GM19452 (cell line): ENCODE measurements around the gene SYF2.
"Not testable (repeated sequence)": the region's sequence is repeated elsewhere in the genome, so short reads cannot be mapped to it uniquely, and the experiment has no call there.

Experiments
- ATAC-seq: cut with Tn5 transposase; IDR thresholded peaks from one replicate; pipeline ENCODE4 v1.9.1; 2021; ENCODE audit not compliant: unreplicated experiment

The SYF2 gene

DNA sequence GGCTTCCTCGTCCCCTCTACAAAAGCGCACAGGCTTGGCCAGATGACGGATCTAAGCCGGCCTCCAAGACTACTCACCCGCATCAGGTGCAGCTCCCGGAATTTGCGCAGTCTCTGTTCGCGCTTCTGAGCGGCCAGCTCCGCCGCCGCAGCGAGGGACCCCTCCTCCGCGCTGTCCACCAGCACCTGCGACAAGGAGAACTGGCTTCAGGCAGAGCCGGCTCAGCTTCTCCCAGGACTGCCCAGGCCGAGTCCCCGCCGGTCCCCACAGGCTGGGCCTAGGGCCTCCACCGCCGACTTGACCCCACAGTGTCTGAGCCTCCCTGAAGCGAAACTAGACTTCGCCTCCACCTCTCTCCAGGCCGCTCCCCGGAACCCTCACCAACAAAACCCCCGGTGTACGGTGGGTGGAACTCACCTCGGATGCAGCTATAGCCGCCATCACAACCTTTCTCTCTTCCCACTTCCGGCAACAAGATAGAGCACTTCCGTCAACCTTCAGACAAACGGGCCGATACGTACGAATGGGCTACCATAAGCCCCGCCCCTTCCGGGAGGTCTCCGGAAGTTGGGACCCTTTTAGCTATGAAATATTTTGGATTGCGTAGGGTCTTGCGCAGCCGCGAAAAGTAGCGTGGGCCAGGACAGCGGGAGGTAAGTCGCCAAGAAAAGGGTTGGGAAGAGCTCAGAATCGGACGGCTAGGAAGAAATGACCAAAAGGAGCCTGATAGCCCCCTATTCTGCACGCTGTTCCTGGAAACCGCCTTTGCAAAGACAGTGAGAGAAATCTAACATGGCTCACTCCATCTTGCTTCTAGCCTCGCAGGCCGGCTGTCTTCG is at the start of gene SYF2:
Gene SYF2, minus strand, starts transcription at position 476 of the 839 bp plus-strand sequence. Its CDS starts 35 bp downstream, at position 441.
- ATAC-seq, result peak; percentile 63

GRCh38 chr1:25279693-25280111 is 47.4 kb upstream of the SYF2 start:
- not testable (repeated sequence) for ATAC-seq

DNA sequence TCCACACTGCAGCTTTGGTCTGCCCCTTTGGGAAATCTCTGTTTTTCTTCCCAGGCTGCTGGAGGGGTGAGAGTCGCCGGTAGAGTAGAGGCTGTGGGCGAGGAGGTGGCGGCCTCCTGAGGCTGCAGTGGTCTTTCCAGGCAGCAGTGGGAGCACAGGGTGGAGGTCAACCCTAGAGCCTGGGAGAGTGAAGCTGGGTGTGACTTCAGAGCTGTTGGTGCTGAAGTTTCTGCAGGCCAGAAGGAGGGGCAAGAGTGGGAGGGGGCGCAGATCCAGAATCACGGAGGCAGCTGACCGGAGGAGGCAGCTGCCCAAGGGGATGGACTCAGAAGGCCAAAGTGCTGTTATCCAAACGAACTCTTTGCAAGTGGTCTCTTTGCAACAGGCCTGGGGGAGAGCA is 46.5 kb upstream of the SYF2 start:
- ATAC-seq, result not testable (repeated sequence)

DNA sequence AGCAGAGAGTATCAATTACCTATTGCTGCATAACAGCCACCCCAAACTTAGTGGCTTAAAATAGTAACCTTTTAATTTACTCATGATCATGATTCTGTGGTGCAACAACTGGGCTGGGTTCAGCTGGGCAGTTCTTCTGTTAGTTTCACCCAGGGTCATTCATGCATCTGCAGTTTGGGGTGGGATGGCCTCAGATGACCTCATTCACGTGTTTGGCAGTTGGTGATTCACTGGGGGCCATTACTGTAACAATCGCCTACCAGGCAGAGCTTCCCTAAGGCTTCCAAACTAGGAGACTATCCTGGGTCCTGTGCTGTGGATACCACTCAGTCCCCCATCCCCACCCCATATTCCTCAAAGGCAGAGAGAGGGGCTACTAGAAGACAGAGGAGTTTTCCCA is 46.1 kb upstream of the SYF2 start:
- ATAC-seq, result not testable (repeated sequence)

DNA sequence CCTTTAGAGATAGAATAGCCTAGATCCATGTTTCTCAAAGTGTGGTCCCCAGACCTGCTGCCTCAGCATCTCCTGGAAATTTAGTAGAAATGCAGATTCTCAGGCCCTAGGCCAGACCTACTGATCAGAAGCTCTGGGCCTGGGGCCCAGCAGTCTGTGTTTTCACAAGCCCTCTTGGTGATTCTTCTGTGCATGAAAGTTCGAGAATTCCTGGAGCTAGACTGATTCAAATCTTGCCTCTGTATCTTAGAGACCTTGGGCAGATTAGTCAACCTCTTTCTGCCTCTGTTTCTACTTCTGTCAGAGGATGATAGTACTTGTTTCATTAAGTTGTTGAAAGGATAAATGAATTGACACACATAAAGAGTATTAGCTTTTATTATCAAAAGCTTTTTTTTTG is 45.0 kb upstream of the SYF2 start:
- not testable (repeated sequence) for ATAC-seq

- not testable (repeated sequence) for ATAC-seq
These were observed 43.3 kb upstream of the SYF2 start for GRCh38 chr1:25275648-25276047.

DNA sequence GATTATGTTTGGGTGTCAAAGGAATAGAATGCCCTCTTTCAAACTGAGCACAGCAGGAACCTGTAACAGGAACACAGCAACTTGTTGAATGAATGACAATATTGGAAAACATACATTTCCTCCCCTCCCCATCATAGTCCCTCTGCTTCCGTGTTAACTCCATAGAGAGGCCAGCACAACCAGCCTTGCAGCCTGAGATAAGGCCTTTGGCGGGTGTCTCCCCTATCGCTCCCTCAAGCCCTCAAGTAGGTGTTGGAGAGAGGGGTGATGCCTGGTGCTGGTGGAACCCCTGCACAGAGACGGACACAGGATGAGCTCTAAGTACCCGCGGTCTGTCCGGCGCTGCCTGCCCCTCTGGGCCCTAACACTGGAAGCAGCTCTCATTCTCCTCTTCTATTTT is 39.9 kb upstream of the SYF2 start, which contains the start of gene RHD:
Gene RHD, plus strand, starts transcription at position 272 of the 400 bp plus-strand sequence. Its CDS starts 39 bp downstream, at position 311.
- not testable (repeated sequence) for ATAC-seq

GRCh38 chr1:25268143-25268760 is 36.0 kb upstream of the SYF2 start:
- ATAC-seq, result not testable (repeated sequence)

DNA sequence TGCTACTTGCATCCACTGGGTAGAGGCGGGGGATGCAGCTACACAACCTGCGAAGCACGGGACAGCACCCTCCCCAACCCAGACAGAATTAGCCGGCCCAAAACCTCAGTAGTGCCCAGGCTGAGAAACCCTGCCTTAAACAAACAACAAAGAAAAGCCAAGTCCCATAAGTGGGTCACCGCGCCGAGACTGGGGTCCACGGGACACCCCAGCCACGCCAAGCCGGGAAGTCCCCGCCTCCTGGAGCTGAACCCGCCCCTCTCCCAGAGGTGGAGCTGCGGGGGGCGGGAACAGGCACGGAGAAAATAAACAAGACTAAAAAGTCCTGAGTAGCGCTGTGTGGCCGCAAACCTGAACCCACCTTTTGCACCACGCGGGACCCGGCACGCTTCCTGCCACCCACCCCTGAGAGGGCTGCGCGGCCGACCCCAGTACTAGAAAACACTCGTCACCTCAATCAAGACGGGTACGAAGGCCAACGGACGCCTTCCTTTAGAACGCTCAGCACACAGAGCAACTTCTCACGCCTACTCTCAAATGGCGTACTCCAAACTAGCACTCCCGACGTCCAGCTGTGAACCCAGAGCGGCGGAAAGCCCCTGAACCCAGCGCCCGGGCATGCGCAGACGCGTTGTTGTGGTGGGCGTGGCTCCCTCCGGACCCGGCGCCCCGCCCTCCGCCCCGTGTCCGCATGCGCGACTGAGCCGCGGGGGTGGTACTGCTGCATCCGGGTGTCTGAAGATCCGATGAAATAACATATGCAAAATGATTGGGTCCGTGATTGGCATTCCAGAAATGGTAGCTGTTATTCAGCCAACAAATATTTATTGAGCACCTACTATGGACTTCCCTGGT is 35.2 kb upstream of the SYF2 start:
- peak; percentile 70 for ATAC-seq

DNA sequence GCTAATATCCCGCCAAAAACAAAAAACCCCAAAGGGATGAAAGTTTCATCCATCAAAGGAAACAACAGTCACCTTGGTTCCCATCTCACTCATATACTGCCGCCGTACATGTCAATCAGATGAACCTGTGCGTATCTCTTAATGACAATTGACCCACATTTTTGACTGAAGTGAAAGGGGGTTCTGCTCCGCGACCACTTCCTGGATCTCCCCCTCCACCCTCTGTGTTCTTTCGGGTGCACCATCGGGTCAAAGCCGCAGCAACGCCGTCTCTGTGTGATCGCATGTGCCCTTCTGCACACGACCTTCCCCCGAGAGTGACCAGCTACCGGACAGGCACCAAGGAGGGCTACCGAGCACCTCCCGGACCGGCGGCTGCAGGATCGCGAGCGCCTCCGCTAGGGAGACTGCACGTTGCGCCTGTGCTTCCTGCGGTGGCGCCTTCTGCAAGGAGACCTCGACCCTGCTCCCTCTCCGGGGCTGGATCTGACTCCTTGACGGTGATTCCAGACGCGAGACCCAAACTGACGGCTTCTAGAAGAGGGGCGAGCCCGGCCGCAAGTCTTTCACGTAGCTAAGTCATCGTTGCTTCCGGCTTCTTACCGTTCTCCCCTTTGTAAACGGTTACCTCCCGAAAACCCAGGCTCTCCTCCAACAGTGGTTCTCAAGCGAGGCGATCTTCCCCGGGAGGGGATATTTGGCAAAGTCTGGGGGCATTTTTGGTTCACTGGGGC is 34.4 kb upstream of the SYF2 start:
- peak; percentile 33 for ATAC-seq

DNA sequence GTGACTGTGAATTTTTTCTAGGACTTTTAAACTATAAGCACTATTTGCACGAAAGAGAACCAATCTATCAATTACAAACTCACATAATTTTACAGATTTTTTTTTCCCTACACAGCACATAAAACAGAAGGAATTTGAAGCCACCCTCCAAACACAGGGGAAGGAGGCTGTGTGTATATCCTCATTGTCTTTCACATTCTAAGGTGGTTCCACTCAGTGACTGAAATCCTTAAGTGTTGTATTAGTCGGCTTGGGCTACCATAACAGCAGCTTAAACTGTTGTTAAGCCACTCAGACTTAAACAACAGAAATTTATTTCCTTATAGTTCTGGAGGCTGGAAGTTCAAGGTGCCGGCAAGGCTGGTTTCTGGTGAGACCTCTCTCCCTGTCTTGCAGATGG is 28.0 kb upstream of the SYF2 start:
- ATAC-seq, result not testable (repeated sequence)

GRCh38 chr1:25259813-25260212 is 27.5 kb upstream of the SYF2 start:
- ATAC-seq, result not testable (repeated sequence)

DNA sequence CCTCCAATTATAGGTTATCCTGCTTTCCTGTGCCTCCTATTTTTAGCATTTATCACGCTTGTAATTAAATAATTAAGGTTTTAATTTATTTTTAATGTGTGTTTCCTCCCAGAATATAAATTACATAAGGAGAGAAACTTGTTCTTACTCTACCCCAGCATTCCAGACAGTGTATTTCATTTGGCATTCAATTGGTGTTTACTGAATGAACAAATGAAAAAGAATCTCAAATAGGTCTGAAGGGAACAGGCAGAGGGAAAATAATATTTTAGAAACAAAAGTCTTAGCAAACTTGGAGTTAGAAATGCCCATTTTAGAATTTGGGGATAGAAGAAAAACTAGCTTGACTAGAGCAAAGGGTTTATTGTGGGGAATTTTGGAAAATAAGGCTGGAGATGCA is 24.9 kb upstream of the SYF2 start:
- ATAC-seq, result no peak

DNA sequence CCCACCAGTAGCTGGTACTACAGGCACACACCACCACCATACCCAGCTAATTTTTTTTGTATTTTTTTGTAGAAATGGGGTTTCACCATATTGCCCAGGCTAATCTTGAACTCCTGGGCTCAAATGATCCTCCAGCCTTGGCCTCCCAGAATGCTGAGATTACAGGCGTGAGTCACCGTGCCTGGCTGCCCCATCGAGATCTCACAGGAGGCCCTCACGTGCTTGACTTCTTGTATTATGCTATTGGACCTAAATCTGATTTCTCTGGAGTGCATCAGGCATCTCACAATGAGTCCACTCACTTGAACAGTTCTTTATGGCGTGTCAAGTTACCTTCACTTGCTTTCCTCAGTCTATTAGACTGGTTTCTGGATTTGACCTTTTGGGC is 24.3 kb upstream of the SYF2 start:
- no peak for ATAC-seq

- ATAC-seq, result no peak
These were observed 23.6 kb upstream of the SYF2 start for GRCh38 chr1:25255706-25256577.

- no peak for ATAC-seq
These were observed 21.6 kb upstream of the SYF2 start for GRCh38 chr1:25253911-25254310.

GRCh38 chr1:25247829-25248754 is 15.8 kb upstream of the SYF2 start:
- no peak for ATAC-seq

- ATAC-seq, result peak; percentile 82
These were observed 14.9 kb upstream of the SYF2 start, which contains the start of gene RSRP1 for GRCh38 chr1:25247024-25247828. Gene RSRP1, minus strand, starts transcription at chr1:25247454. Its CDS starts 491 bp downstream, at chr1:25246963.
